HL-60 (cell line): ENCODE measurements around the gene ZNF74.

Source experiments
- GABPA ChIP-seq: IDR thresholded peaks from 2 replicates; pipeline ENCODE4 v1.6.1; 2012; ENCODE audit warnings: low read depth
- POLR2AphosphoS5 ChIP-seq: IDR thresholded peaks from 2 replicates; pipeline ENCODE4 v1.6.1; 2012; ENCODE audit warnings: low read depth
- TF ChIP-seq, protein P1 (sequence below): IDR thresholded peaks from 2 replicates; pipeline ENCODE4 v1.6.1; 2012; ENCODE audit warnings: low read depth; ENCODE audit not compliant: insufficient replicate concordance
- TF ChIP-seq, protein P2 (sequence below): IDR thresholded peaks from one replicate; pipeline ENCODE4 v1.5.1; 2011; ENCODE audit warnings: low read length, control low read depth, inconsistent platforms; ENCODE audit not compliant: insufficient read depth

DNA sequence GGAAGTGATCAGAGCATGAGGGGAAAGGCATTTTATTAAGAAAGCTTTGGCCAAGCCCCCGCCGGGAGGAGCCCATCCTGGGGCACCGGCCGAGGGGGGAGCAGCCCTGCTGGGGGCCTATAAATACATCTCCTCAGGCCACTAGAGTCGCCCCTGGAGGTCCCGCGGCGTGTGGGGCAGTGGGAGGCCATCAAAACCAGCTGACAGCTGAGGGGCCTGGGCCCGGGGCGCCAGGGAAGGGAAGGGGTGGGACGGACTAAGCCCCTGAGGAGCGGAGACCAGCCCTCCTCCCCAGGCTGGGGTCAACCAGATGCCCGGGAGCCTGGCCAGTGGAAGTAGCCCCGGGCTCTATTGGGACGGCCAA, 30.6 kb downstream of the ZNF74 start:
- TF ChIP-seq, protein P1, sequence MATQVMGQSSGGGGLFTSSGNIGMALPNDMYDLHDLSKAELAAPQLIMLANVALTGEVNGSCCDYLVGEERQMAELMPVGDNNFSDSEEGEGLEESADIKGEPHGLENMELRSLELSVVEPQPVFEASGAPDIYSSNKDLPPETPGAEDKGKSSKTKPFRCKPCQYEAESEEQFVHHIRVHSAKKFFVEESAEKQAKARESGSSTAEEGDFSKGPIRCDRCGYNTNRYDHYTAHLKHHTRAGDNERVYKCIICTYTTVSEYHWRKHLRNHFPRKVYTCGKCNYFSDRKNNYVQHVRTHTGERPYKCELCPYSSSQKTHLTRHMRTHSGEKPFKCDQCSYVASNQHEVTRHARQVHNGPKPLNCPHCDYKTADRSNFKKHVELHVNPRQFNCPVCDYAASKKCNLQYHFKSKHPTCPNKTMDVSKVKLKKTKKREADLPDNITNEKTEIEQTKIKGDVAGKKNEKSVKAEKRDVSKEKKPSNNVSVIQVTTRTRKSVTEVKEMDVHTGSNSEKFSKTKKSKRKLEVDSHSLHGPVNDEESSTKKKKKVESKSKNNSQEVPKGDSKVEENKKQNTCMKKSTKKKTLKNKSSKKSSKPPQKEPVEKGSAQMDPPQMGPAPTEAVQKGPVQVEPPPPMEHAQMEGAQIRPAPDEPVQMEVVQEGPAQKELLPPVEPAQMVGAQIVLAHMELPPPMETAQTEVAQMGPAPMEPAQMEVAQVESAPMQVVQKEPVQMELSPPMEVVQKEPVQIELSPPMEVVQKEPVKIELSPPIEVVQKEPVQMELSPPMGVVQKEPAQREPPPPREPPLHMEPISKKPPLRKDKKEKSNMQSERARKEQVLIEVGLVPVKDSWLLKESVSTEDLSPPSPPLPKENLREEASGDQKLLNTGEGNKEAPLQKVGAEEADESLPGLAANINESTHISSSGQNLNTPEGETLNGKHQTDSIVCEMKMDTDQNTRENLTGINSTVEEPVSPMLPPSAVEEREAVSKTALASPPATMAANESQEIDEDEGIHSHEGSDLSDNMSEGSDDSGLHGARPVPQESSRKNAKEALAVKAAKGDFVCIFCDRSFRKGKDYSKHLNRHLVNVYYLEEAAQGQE: no peak
- TF ChIP-seq, protein P2, sequence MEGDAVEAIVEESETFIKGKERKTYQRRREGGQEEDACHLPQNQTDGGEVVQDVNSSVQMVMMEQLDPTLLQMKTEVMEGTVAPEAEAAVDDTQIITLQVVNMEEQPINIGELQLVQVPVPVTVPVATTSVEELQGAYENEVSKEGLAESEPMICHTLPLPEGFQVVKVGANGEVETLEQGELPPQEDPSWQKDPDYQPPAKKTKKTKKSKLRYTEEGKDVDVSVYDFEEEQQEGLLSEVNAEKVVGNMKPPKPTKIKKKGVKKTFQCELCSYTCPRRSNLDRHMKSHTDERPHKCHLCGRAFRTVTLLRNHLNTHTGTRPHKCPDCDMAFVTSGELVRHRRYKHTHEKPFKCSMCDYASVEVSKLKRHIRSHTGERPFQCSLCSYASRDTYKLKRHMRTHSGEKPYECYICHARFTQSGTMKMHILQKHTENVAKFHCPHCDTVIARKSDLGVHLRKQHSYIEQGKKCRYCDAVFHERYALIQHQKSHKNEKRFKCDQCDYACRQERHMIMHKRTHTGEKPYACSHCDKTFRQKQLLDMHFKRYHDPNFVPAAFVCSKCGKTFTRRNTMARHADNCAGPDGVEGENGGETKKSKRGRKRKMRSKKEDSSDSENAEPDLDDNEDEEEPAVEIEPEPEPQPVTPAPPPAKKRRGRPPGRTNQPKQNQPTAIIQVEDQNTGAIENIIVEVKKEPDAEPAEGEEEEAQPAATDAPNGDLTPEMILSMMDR: no peak
- TF ChIP-seq POLR2AphosphoS5: no peak
- TF ChIP-seq GABPA: no peak
